Hematopoietic multipotent progenitor cell treated with erythropoietin and hydrocortisone succinate and interleukin-3 and kit ligand, for 8 days (in vitro differentiated cells): ENCODE results near the gene CPNE7.
"Not testable (repeated sequence)": the region's sequence is repeated elsewhere in the genome, so short reads cannot be mapped to it uniquely, and the experiment has no call there.

Experiments used
- DNase-seq: peaks from one replicate; pipeline ENCODE4 v3.0.0-alpha.2; 2015

The CPNE7 gene

GRCh38 chr16:89584768-89585549, 9.4 kb downstream of the CPNE7 start:
- DNase-seq: no peak

- no peak for DNase-seq
These were observed 10.7 kb downstream of the CPNE7 start for GRCh38 chr16:89586218-89586617.

GRCh38 chr16:89586853-89587252, 11.3 kb downstream of the CPNE7 start:
- no peak for DNase-seq

GRCh38 chr16:89587676-89588075, 12.1 kb downstream of the CPNE7 start:
- not testable (repeated sequence) for DNase-seq

- no peak for DNase-seq
These were observed 13.0 kb downstream of the CPNE7 start for GRCh38 chr16:89588413-89589109.

GRCh38 chr16:89589241-89589926, 13.8 kb downstream of the CPNE7 start:
- no peak for DNase-seq

- no peak for DNase-seq
These were observed 18.3 kb downstream of the CPNE7 start for GRCh38 chr16:89593841-89594240.

GRCh38 chr16:89595330-89596060, 19.9 kb downstream of the CPNE7 start:
- no peak for DNase-seq

GRCh38 chr16:89596061-89596689, 20.6 kb downstream of the CPNE7 start:
- DNase-seq: no peak

GRCh38 chr16:89596957-89597649, 21.5 kb downstream of the CPNE7 start:
- DNase-seq: no peak

GRCh38 chr16:89598199-89598598, 22.6 kb downstream of the CPNE7 start:
- DNase-seq: peak; percentile 23

GRCh38 chr16:89599451-89599858, 23.9 kb downstream of the CPNE7 start:
- peak; percentile 32 for DNase-seq

GRCh38 chr16:89599902-89600301, 24.3 kb downstream of the CPNE7 start:
- DNase-seq: no peak

- no peak for DNase-seq
These were observed 24.9 kb downstream of the CPNE7 start for GRCh38 chr16:89600427-89600826.

- DNase-seq: no peak
These were observed 25.4 kb downstream of the CPNE7 start for GRCh38 chr16:89600956-89601355.

GRCh38 chr16:89601906-89602272, 26.3 kb downstream of the CPNE7 start:
- no peak for DNase-seq

- no peak for DNase-seq
These were observed 26.9 kb downstream of the CPNE7 start for GRCh38 chr16:89602273-89602951.

- DNase-seq: no peak
These were observed 27.5 kb downstream of the CPNE7 start for GRCh38 chr16:89602952-89603590.

- no peak for DNase-seq
These were observed 29.2 kb downstream of the CPNE7 start for GRCh38 chr16:89604764-89605163.

- no peak for DNase-seq
These were observed 29.8 kb downstream of the CPNE7 start for GRCh38 chr16:89605186-89605970.
